Caco-2 (cell line): Measurements from ENCODE around the gene SIK2. TPM values are rescaled to one million over a fixed set of nuclear protein-coding genes. Genes with fewer than 3 reads are reported as not detected.

ENCODE experiments used
- BruUV-seq: library from RNA; stranded (reverse); fragments of 400-500 nt; replicated peaks from 2 replicates; lab custom pipeline; 2021; lab: Mats Ljungman, UMichigan
- CTCF ChIA-PET: fragments of 300-600 bp; sonication (Branson Sonifier 250); formaldehyde crosslinking; loops from one replicate; lab custom pipeline; 2022; ENCODE audit warnings: antibody characterized with exemption; lab: Charles Lee
- POLR2A ChIA-PET: fragments of 300-600 bp; sonication (Branson Sonifier 250); formaldehyde crosslinking; loops from one replicate; lab custom pipeline; 2022; ENCODE audit warnings: antibody characterized with exemption; lab: Charles Lee
- DNase-seq, 2 experiments: peaks; one replicate each; pipeline versions ENCODE4 v3.0.0 to v3.0.0-alpha.2; 2020 to 2022
- H3K27me3 ChIP-seq: replicated peaks from 2 replicates; pipeline ENCODE4 v1.6.0; 2011; ENCODE audit warnings: low read length; ENCODE audit not compliant: control insufficient read depth, insufficient read depth
- H3K36me3 ChIP-seq: 2 replicates; pipeline ENCODE4 v1.5.1; 2011; ENCODE audit warnings: low read length; ENCODE audit not compliant: control insufficient read depth, insufficient read depth
- H3K4me1 ChIP-seq: fragments of 250-450 bp; sonication (Bioruptor Pico); 2 replicates; pipeline ENCODE4 v1.5.1; 2020; ENCODE audit warnings: mild to moderate bottlenecking
- H3K4me3 ChIP-seq: 2 replicates; pipeline ENCODE4 v1.5.1; 2011; ENCODE audit warnings: low read depth, mild to moderate bottlenecking, control low read depth, low read length
- H3K9me3 ChIP-seq: fragments of 250-450 bp; sonication (Bioruptor Pico); 2 replicates; pipeline ENCODE4 v1.5.1; 2020; ENCODE audit warnings: mild to moderate bottlenecking, moderate library complexity
- H3K27ac Mint-ChIP-seq: one replicate; pipeline ENCODE4 v1.8.0; 2022; ENCODE audit warnings: mixed read lengths; ENCODE audit not compliant: unreplicated experiment
- H3K27me3 Mint-ChIP-seq: one replicate; pipeline ENCODE4 v1.8.0; 2022; ENCODE audit warnings: mixed read lengths; ENCODE audit not compliant: insufficient read depth, unreplicated experiment
- H3K36me3 Mint-ChIP-seq: one replicate; pipeline ENCODE4 v1.8.0; 2022; ENCODE audit warnings: mild to moderate bottlenecking, mixed read lengths; ENCODE audit not compliant: insufficient read depth, unreplicated experiment
- H3K4me1 Mint-ChIP-seq: one replicate; pipeline ENCODE4 v1.8.0; 2022; ENCODE audit warnings: low read depth, mixed read lengths; ENCODE audit not compliant: unreplicated experiment
- H3K4me3 Mint-ChIP-seq: one replicate; pipeline ENCODE4 v1.8.0; 2022; ENCODE audit warnings: mild to moderate bottlenecking, moderate library complexity, mixed read lengths; ENCODE audit not compliant: unreplicated experiment
- H3K9me3 Mint-ChIP-seq: one replicate; pipeline ENCODE4 v1.8.0; 2022; ENCODE audit warnings: mixed read lengths; ENCODE audit not compliant: unreplicated experiment
- intact Hi-C: fragments of 100-400 bp; cut with micrococcal nuclease; formaldehyde crosslinking; loops from one replicate; pipeline ENCODE4 v1.10.0; 2022; ENCODE audit not compliant: unreplicated experiment
- total RNA-seq: library from RNA; stranded (reverse); gene quantifications from 2 replicates; pipeline ENCODE4 v1.2.3, GENCODE V29; 2022
- TF ChIP-seq, protein P1 (sequence below), 2 experiments: fragments of 200-600 bp in 1 of 2; IDR thresholded peaks; 1 replicate in 1 of 2; 2 replicates in 1 of 2; pipeline versions ENCODE4 v1.5.1 to v1.8.0; 2011 to 2022; ENCODE audit warnings: antibody characterized with exemption in 1 of 2, control low read depth in 1 of 2, inconsistent platforms in 1 of 2, low read depth in 1 of 2, low read length in 1 of 2, mild to moderate bottlenecking in 1 of 2, moderate library complexity in 1 of 2; ENCODE audit not compliant: insufficient read depth in 1 of 2, severe bottlenecking in 1 of 2, unreplicated experiment in 1 of 2

Gene SIK2
- total RNA-seq, 1 experiment from 2014 or later, result 40.2 TPM

GRCh38 chr11:111605681-111606080, 3.4 kb downstream of the SIK2 start:
- no peak overlapping the region for H3K4me3 Mint-ChIP-seq
- Histone ChIP-seq H3K4me3 (no peak overlapping the region), H3K27me3 (no peaks in the 10 kb centered on the region), H3K36me3 (no peaks in the 10 kb centered on the region), H3K9me3 (no peaks in the 10 kb centered on the region), H3K4me1 (peaks cover 30% of the 10 kb centered on the region)
- TF ChIP-seq, protein P1, sequence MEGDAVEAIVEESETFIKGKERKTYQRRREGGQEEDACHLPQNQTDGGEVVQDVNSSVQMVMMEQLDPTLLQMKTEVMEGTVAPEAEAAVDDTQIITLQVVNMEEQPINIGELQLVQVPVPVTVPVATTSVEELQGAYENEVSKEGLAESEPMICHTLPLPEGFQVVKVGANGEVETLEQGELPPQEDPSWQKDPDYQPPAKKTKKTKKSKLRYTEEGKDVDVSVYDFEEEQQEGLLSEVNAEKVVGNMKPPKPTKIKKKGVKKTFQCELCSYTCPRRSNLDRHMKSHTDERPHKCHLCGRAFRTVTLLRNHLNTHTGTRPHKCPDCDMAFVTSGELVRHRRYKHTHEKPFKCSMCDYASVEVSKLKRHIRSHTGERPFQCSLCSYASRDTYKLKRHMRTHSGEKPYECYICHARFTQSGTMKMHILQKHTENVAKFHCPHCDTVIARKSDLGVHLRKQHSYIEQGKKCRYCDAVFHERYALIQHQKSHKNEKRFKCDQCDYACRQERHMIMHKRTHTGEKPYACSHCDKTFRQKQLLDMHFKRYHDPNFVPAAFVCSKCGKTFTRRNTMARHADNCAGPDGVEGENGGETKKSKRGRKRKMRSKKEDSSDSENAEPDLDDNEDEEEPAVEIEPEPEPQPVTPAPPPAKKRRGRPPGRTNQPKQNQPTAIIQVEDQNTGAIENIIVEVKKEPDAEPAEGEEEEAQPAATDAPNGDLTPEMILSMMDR (IDR thresholded peaks at IDR 0.05; ENCODE audit: insufficient read depth in 1 of 2, low read depth in 1 of 2, low read length in 1 of 2, severe bottlenecking in 1 of 2, unreplicated experiment in 1 of 2), result no peak
- H3K27ac Mint-ChIP-seq, result no peak overlapping the region
- H3K9me3 Mint-ChIP-seq, result no peaks in the 10 kb centered on the region
- H3K36me3 Mint-ChIP-seq, result peaks cover 17% of the 10 kb centered on the region
- POLR2A ChIA-PET, result no interaction called here
- H3K27me3 Mint-ChIP-seq, result no peaks in the 10 kb centered on the region
- CTCF ChIA-PET, result interaction anchor here (1.1 kb wide), 1 partner anchor 172 kb away, joined by 3 read pairs; no protein-coding TSS in a partner anchor
- intact Hi-C loops, result loop anchor here (2.0 kb wide), 1 partner anchor 83 kb away; no protein-coding TSS in a partner anchor
- BruUV-seq, result no TSS peak
- H3K4me1 Mint-ChIP-seq, result peaks cover 30% of the 10 kb centered on the region
- no peak for DNase-seq

DNA sequence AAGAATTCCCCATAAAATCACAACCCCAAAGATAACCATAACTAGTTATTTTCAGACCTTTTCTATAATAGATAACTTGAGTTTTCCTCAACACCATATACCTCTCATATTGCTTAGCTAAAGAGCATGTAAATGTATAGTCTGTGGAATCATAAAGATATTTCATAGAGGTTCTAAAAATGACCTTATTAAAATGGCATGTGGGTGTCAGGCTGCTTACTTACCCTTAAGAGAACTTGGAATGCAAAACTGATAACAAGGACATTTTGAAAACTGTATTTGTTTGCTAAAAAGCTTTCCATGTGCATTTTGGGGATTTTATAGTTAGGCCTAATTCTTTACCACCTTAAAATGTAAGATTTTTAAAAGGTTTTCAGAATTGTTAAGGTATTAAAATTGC, 4.7 kb downstream of the SIK2 start:
- no peak overlapping the region for H3K4me3 Mint-ChIP-seq
- TF ChIP-seq, protein P1 (IDR thresholded peaks at IDR 0.05; ENCODE audit: insufficient read depth in 1 of 2, low read depth in 1 of 2, low read length in 1 of 2, severe bottlenecking in 1 of 2, unreplicated experiment in 1 of 2), result no peak
- Histone ChIP-seq H3K36me3 (no peaks in the 10 kb centered on the region), H3K9me3 (no peaks in the 10 kb centered on the region), H3K4me3 (no peak overlapping the region), H3K4me1 (peaks cover 30% of the 10 kb centered on the region), H3K27me3 (no peaks in the 10 kb centered on the region)
- no peak overlapping the region for H3K27ac Mint-ChIP-seq
- no peaks in the 10 kb centered on the region for H3K9me3 Mint-ChIP-seq
- ChIA-PET POLR2A (interaction anchor here (0.5 to 0.7 kb wide), 2 partner anchors 31 to 53 kb away, joined by 5 to 13 read pairs; no protein-coding TSS in a partner anchor), CTCF (interaction anchor here (0.7 kb wide), 1 partner anchor 87 kb away, joined by 5 read pairs; no protein-coding TSS in a partner anchor)
- intact Hi-C loops, result no loop called here
- no peaks in the 10 kb centered on the region for H3K27me3 Mint-ChIP-seq
- H3K4me1 Mint-ChIP-seq, result peaks cover 30% of the 10 kb centered on the region
- DNase-seq, result no peak
- BruUV-seq, result no TSS peak
- H3K36me3 Mint-ChIP-seq, result peaks cover 15% of the 10 kb centered on the region

DNA sequence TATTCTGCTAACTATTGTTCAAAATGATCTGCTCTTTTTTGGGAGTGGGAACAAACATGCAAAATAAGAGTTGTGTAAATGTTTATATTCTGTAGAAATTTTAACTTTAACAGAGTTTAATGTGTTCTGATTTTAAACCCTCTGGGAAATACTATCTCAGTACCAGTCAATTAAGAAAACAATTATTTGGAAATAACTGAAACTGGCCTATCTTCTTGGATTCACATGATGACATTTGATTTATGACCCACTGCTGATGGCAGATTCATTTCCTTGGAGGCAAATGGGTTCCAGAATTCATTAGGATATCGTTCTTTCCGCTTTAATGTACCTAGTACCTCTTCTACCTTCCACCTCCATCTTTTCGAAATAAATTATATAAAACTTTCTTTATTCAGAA, 5.5 kb downstream of the SIK2 start:
- H3K4me3 ChIP-seq, result no peak overlapping the region
- peaks cover 7% of the 10 kb centered on the region for H3K36me3 Mint-ChIP-seq
- ChIA-PET CTCF (no interaction called here), POLR2A (no interaction called here)
- BruUV-seq, result no TSS peak
- peaks cover 30% of the 10 kb centered on the region for H3K4me1 ChIP-seq
- H3K9me3 Mint-ChIP-seq, result no peaks in the 10 kb centered on the region
- no peak for DNase-seq
- no peaks in the 10 kb centered on the region for H3K27me3 Mint-ChIP-seq
- no peak overlapping the region for H3K27ac Mint-ChIP-seq
- no peak overlapping the region for H3K4me3 Mint-ChIP-seq
- TF ChIP-seq, protein P1 (IDR thresholded peaks at IDR 0.05; ENCODE audit: insufficient read depth in 1 of 2, low read depth in 1 of 2, low read length in 1 of 2, severe bottlenecking in 1 of 2, unreplicated experiment in 1 of 2), result no peak
- intact Hi-C loops, result no loop called here
- no peaks in the 10 kb centered on the region for H3K27me3 ChIP-seq
- peaks cover 30% of the 10 kb centered on the region for H3K4me1 Mint-ChIP-seq
- H3K9me3 ChIP-seq, result no peaks in the 10 kb centered on the region
- no peaks in the 10 kb centered on the region for H3K36me3 ChIP-seq
